Endothelial cell of umbilical vein (primary cell): ENCODE measurements around the gene CXCR5. TPM values are rescaled to one million over a fixed set of nuclear protein-coding genes. Genes with fewer than 3 reads are reported as not detected.
A peak's percentile ranks its signal among the peaks of the same experiment; 100 is the strongest.

ENCODE experiments used
- BruUV-seq: library from RNA; stranded (reverse); fragments of 400-500 nt; replicated peaks from 2 replicates; lab custom pipeline; 2021; lab: Mats Ljungman, UMichigan
- CTCF ChIA-PET: fragments of 300-600, 350-600 bp; sonication (Branson Sonifier 250); formaldehyde crosslinking; loops from one replicate; lab custom pipeline; 2021; ENCODE audit warnings: antibody characterized with exemption, inconsistent platforms; lab: Charles Lee
- POLR2A ChIA-PET: fragments of 300-600, 350-600 bp; sonication (Branson Sonifier 250); formaldehyde crosslinking; loops from one replicate; lab custom pipeline; 2021; ENCODE audit warnings: antibody characterized with exemption, inconsistent platforms; lab: Charles Lee
- DNase-seq: peaks from one replicate; pipeline ENCODE4 v3.0.0-alpha.2; 2011; ENCODE audit warnings: low read depth, low spot score
- FAIRE-seq: peaks from 2 replicates; lab custom pipeline; 2011; peaks lifted over from hg19 to GRCh38; lab: Jason Lieb, UNC
- H2AFZ ChIP-seq: 2 replicates; pipeline ENCODE4 v1.6.0; 2012; ENCODE audit warnings: low read depth, low read length, control low read depth, inconsistent platforms
- H3K27ac ChIP-seq: 2 replicates; pipeline ENCODE4 v1.5.1; 2011; ENCODE audit warnings: low read depth, mild to moderate bottlenecking, control low read depth, low read length, moderate library complexity; ENCODE audit not compliant: insufficient read depth
- H3K27me3 ChIP-seq, 2 experiments: 2 replicates each; pipeline versions ENCODE4 v1.6.0 to v1.6.1; 2011; ENCODE audit warnings: low read length in 2 of 2, mixed read lengths in 1 of 2; ENCODE audit not compliant: control insufficient read depth in 2 of 2, insufficient read depth in 2 of 2
- H3K36me3 ChIP-seq, 2 experiments: 2 replicates in 1 of 2; 3 replicates in 1 of 2; pipeline ENCODE4 v1.5.1; 2011; ENCODE audit warnings: low read length in 2 of 2, mild to moderate bottlenecking in 1 of 2, moderate library complexity in 1 of 2; ENCODE audit not compliant: control insufficient read depth in 2 of 2, insufficient read depth in 2 of 2; ENCODE audit errors: extremely low read depth in 1 of 2
- H3K4me1 ChIP-seq: 3 replicates; pipeline ENCODE4 v1.5.1; 2011; ENCODE audit warnings: mild to moderate bottlenecking, low read length; ENCODE audit not compliant: control insufficient read depth, insufficient read depth; ENCODE audit errors: extremely low read depth
- H3K4me2 ChIP-seq: 2 replicates; pipeline ENCODE4 v1.6.1; 2011; ENCODE audit warnings: low read length, control low read depth, mixed read lengths; ENCODE audit not compliant: insufficient read depth
- H3K4me3 ChIP-seq, 3 experiments: fragments of 200-600 bp in 1 of 3; sonication (generic), shearing (Covaris generic) in 1 of 3; replicated peaks in 1 of 3; 2 replicates each; pipeline ENCODE4 v1.5.1; 2011 to 2016; ENCODE audit warnings: control low read depth in 3 of 3, low read length in 3 of 3, mild to moderate bottlenecking in 2 of 3, inconsistent platforms in 1 of 3, low read depth in 1 of 3, moderate library complexity in 1 of 3; ENCODE audit not compliant: insufficient read depth in 1 of 3
- H3K79me2 ChIP-seq: 2 replicates; pipeline ENCODE4 v1.6.0; 2012; ENCODE audit warnings: low read length, inconsistent platforms; ENCODE audit not compliant: control insufficient read depth, insufficient read depth
- H3K9ac ChIP-seq: replicated peaks from 2 replicates; pipeline ENCODE3; 2011; ENCODE audit warnings: low read length, control low read depth; ENCODE audit not compliant: insufficient read depth; ENCODE audit errors: extremely low read depth
- H3K9me1 ChIP-seq: replicated peaks from 3 replicates; pipeline ENCODE4 v1.6.0; 2011; ENCODE audit warnings: mild to moderate bottlenecking, low read length; ENCODE audit not compliant: control insufficient read depth, insufficient read depth; ENCODE audit errors: extremely low read depth
- H3K9me3 ChIP-seq: replicated peaks from 2 replicates; pipeline ENCODE4 v1.5.1; 2012; ENCODE audit warnings: low read length, inconsistent platforms; ENCODE audit not compliant: control insufficient read depth, insufficient read depth
- H4K20me1 ChIP-seq: replicated peaks from 2 replicates; pipeline ENCODE3; 2011; ENCODE audit warnings: mild to moderate bottlenecking, low read length; ENCODE audit not compliant: control insufficient read depth, insufficient read depth; ENCODE audit errors: extremely low read depth
- FOS ChIP-seq: IDR thresholded peaks from 2 replicates; pipeline ENCODE4 v1.6.1; 2011; ENCODE audit warnings: mild to moderate bottlenecking, low read length, moderate library complexity, borderline replicate concordance; ENCODE audit not compliant: insufficient read depth
- POLR2A ChIP-seq: IDR thresholded peaks from 2 replicates; pipeline ENCODE4 v1.6.1; 2012; ENCODE audit warnings: low read depth, mild to moderate bottlenecking, control low read depth, low read length
- dilution Hi-C: fragments of 300-500 bp; cut with MboI; formaldehyde crosslinking; loops from one replicate; pipeline ENCODE4 v1.15.0; 2019; ENCODE audit warnings: low sequenced_read_pairs; ENCODE audit not compliant: extremely low pct_ligation_motif_present
- intact Hi-C: fragments of 100-400 bp; cut with micrococcal nuclease; formaldehyde crosslinking; loops from one replicate; pipeline ENCODE4 v1.10.0; 2022
- polyA plus RNA-seq, 4 experiments: library from polyadenylated mRNA; depleted of rRNA in 3 of 4; stranded (reverse) in 3 of 4; unstranded in 1 of 4; fragments of >200 nt; gene quantifications; 2 replicates each; pipeline versions ENCODE4 v1.2.1 to v1.2.3, GENCODE V29; 2011 to 2012; ENCODE audit warnings: missing spikeins in 1 of 4
- total RNA-seq: library from RNA; stranded (reverse); gene quantifications from 2 replicates; pipeline ENCODE4 v1.2.3, GENCODE V29; 2021
- TF ChIP-seq, protein P1 (sequence below): IDR thresholded peaks from 2 replicates; pipeline ENCODE4 v1.6.1; 2011; ENCODE audit not compliant: insufficient read depth, insufficient read length
- TF ChIP-seq, protein P2 (sequence below), 2 donors: IDR thresholded peaks; 1 replicate in 1 of 2; 2 replicates in 1 of 2; pipeline ENCODE4 v1.5.1; 2011; ENCODE audit warnings: low read length in 2 of 2, mild to moderate bottlenecking in 2 of 2, moderate library complexity in 2 of 2, control low read depth in 1 of 2, inconsistent platforms in 1 of 2, low read depth in 1 of 2; ENCODE audit not compliant: insufficient read depth in 1 of 2; ENCODE audit errors: extremely low read depth in 1 of 2

The CXCR5 gene
- total and polyA plus RNA-seq, 2 donors (not counting 3 experiments of a cell fraction or from before 2014, with no cell fraction given) = not detected

DNA sequence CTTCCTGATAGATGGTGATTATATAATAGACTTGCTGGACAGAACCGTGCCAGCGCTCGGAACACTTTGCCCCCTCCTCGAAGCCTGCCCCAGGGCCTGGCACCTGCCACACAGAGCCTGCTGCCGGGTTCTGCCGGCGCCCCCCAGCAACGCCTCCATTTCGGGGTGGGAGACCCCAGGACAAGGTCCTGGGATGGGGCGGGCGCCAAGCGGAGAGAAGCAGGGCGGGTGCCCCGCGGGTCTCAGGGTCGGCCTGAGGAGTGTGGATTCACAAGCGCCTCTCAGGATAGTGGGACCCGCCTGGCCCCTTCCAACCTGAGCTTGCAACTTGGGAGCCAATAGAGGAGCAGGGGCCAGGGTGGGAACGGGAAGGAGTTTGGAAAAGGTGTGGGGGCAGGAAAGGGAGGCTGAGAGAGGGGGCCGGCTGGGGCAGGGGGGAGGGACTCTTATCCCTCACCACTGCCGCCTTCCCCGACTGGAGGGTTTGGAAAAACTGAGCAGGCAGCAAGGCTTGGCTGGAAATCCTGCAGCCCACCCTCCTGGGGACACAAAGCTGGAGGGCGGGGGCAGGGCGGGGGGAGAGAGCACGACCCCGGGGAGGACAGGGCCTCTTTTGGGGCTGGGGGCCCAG is 45.3 kb downstream of the CXCR5 start:
- CTCF ChIA-PET = interaction anchor here (0.9 to 10.6 kb wide), 10 partner anchors 10 to 270 kb away, joined by 3 to 330 read pairs (median 8); partner anchors contain the start of gene DDX6
- POLR2A ChIA-PET = interaction anchor here (1.2 kb wide), 1 partner anchor 18 kb away, joined by 4 read pairs; no protein-coding TSS in a partner anchor
- Histone ChIP-seq H3K4me3 (peak overlapping the region; percentile 34 to 77 (median 64)), H3K79me2 (peaks cover 13% of the 10 kb centered on the region), H3K4me2 (peak overlapping the region; percentile 74), H2AFZ (peak overlapping the region; percentile 94), H3K27ac (peak overlapping the region; percentile 17), H3K4me1 (peaks cover 15% of the 10 kb centered on the region), H3K9me1 (no peaks in the 10 kb centered on the region), H4K20me1 (no peaks in the 10 kb centered on the region), H3K27me3 (peaks cover 0 to 2% of the 10 kb centered on the region in 2 experiments), H3K9ac (no peak overlapping the region), H3K36me3 (no peaks in the 10 kb centered on the region), H3K9me3 (no peaks in the 10 kb centered on the region)
- peak; percentile 77 for FAIRE-seq
- peak; percentile 79 for DNase-seq
- intact Hi-C loops = loop anchor here (1.0 to 5.0 kb wide), 6 partner anchors 22 to 239 kb away; partner anchors contain the start of genes DDX6, HYOU1, RPS25 and TRAPPC4
- dilution Hi-C loops = no loop called here
- TF ChIP-seq POLR2A (no peak), FOS (no peak)
- TF ChIP-seq, protein P1, sequence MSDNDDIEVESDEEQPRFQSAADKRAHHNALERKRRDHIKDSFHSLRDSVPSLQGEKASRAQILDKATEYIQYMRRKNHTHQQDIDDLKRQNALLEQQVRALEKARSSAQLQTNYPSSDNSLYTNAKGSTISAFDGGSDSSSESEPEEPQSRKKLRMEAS = no peak
- TF ChIP-seq, protein P2, sequence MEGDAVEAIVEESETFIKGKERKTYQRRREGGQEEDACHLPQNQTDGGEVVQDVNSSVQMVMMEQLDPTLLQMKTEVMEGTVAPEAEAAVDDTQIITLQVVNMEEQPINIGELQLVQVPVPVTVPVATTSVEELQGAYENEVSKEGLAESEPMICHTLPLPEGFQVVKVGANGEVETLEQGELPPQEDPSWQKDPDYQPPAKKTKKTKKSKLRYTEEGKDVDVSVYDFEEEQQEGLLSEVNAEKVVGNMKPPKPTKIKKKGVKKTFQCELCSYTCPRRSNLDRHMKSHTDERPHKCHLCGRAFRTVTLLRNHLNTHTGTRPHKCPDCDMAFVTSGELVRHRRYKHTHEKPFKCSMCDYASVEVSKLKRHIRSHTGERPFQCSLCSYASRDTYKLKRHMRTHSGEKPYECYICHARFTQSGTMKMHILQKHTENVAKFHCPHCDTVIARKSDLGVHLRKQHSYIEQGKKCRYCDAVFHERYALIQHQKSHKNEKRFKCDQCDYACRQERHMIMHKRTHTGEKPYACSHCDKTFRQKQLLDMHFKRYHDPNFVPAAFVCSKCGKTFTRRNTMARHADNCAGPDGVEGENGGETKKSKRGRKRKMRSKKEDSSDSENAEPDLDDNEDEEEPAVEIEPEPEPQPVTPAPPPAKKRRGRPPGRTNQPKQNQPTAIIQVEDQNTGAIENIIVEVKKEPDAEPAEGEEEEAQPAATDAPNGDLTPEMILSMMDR (IDR thresholded peaks at IDR 0.05; ENCODE audit: extremely low read depth in 1 of 2, insufficient read depth in 1 of 2, low read depth in 1 of 2, low read length in 2 of 2) = peak in 1 of 2 donors; percentile 10
- no TSS peak for BruUV-seq
